Stimulated activated CD8-positive, alpha-beta memory T cell treated with anti-CD3 and anti-CD28 coated beads, Interleukin-2, amount 100 ng/mL, for 48 hours (primary cell): Measurements from ENCODE around the gene GLRX2.
"Not testable (repeated sequence)": the region's sequence is repeated elsewhere in the genome, so short reads cannot be mapped to it uniquely, and the experiment has no call there.

Experiments used
- DNase-seq, 2 donors: peaks; one replicate each; pipeline ENCODE4 v3.0.0-alpha.2; 2020; ENCODE audit warnings: low read depth in 2 of 2

The GLRX2 gene

GRCh38 chr1:193062698-193063463, 42.3 kb downstream of the GLRX2 start:
- DNase-seq = no peak

- no peak for DNase-seq
Observed at GRCh38 chr1:193060938-193061337, 44.3 kb downstream of the GLRX2 start.

- DNase-seq = no peak
Observed at GRCh38 chr1:193060406-193060805, 44.8 kb downstream of the GLRX2 start.

GRCh38 chr1:193060115-193060403, 45.2 kb downstream of the GLRX2 start:
- DNase-seq = no peak

- peak; percentile 87 to 89 for DNase-seq
Observed at GRCh38 chr1:193059282-193060114, 45.7 kb downstream of the GLRX2 start, which contains the start of the genes RO60 and UCHL5. Gene RO60, plus strand, starts transcription at chr1:193059612. Its CDS starts 9,443 bp downstream, at chr1:193069055. Gene UCHL5, minus strand, starts transcription at chr1:193059360. Its CDS starts 100 bp downstream, at chr1:193059260.

GRCh38 chr1:193058529-193059281, 46.5 kb downstream of the GLRX2 start:
- peak; percentile 48 to 49 for DNase-seq

- DNase-seq = no peak
Observed at GRCh38 chr1:193054169-193054675, 51.0 kb downstream of the GLRX2 start.

- not testable (repeated sequence) for DNase-seq
Observed at GRCh38 chr1:193048913-193049312, 56.3 kb downstream of the GLRX2 start.
